HG03135 (cell line): ENCODE measurements around the gene ZNF100.
"Not testable (repeated sequence)": the region's sequence is repeated elsewhere in the genome, so short reads cannot be mapped to it uniquely, and the experiment has no call there.

ENCODE experiments used
- ATAC-seq: cut with Tn5 transposase; IDR thresholded peaks from one replicate; pipeline ENCODE4 v1.9.1; 2021; ENCODE audit warnings: mild to moderate bottlenecking, moderate library complexity; ENCODE audit not compliant: unreplicated experiment

ZNF100 gene

GRCh38 chr19:21767065-21767800, at the start of gene ZNF100:
Gene ZNF100 (minus strand): TSS chr19:21767579. CDS start chr19:21767429, 150 bp downstream.
- ATAC-seq = peak; percentile 94

GRCh38 chr19:21812448-21812847, 45.1 kb upstream of the ZNF100 start:
- no peak for ATAC-seq

- ATAC-seq = not testable (repeated sequence)
Measured at GRCh38 chr19:21808400-21809000, 41.1 kb upstream of the ZNF100 start.

- no peak for ATAC-seq
Measured at GRCh38 chr19:21789466-21790085, 22.2 kb upstream of the ZNF100 start.

GRCh38 chr19:21786936-21787335, 19.6 kb upstream of the ZNF100 start:
- ATAC-seq = no peak

GRCh38 chr19:21775792-21776191, 8.4 kb upstream of the ZNF100 start:
- not testable (repeated sequence) for ATAC-seq

GRCh38 chr19:21766705-21767064, 694 bp downstream of the ZNF100 start:
- ATAC-seq = peak; percentile 15

GRCh38 chr19:21765151-21765550, 2.2 kb downstream of the ZNF100 start:
- no peak for ATAC-seq

GRCh38 chr19:21761547-21761946, 5.8 kb downstream of the ZNF100 start:
- not testable (repeated sequence) for ATAC-seq

GRCh38 chr19:21758296-21758695, 9.1 kb downstream of the ZNF100 start:
- no peak for ATAC-seq

- not testable (repeated sequence) for ATAC-seq
Measured at GRCh38 chr19:21755555-21755954, 11.8 kb downstream of the ZNF100 start.

GRCh38 chr19:21751384-21751783, 16.0 kb downstream of the ZNF100 start:
- ATAC-seq = no peak

GRCh38 chr19:21750586-21751128, 16.7 kb downstream of the ZNF100 start:
- ATAC-seq = no peak

- no peak for ATAC-seq
Measured at GRCh38 chr19:21749090-21749489, 18.3 kb downstream of the ZNF100 start.

- ATAC-seq = no peak
Measured at GRCh38 chr19:21748088-21748487, 19.3 kb downstream of the ZNF100 start.

GRCh38 chr19:21740559-21740958, 26.8 kb downstream of the ZNF100 start:
- no peak for ATAC-seq

- not testable (repeated sequence) for ATAC-seq
Measured at GRCh38 chr19:21726942-21727747, 40.2 kb downstream of the ZNF100 start.

- ATAC-seq = no peak
Measured at GRCh38 chr19:21713761-21714160, 53.6 kb downstream of the ZNF100 start.

GRCh38 chr19:21709464-21709863, 57.9 kb downstream of the ZNF100 start:
- ATAC-seq = no peak

- not testable (repeated sequence) for ATAC-seq
Measured at GRCh38 chr19:21707878-21708277, 59.5 kb downstream of the ZNF100 start.

GRCh38 chr19:21707065-21707464, 60.3 kb downstream of the ZNF100 start:
- ATAC-seq = no peak
